Measurements from ENCODE around the gene TMEM185B.
"Not testable (repeated sequence)": the region's sequence is repeated elsewhere in the genome, so short reads cannot be mapped to it uniquely, and the experiment has no call there.

The TMEM185B gene

GRCh38 chr2:120199817-120200459 lies 23.3 kb downstream of the TMEM185B start:
- not testable (repeated sequence) for H3K4me3 ChIP-seq (ENCODE audit: low read depth in 1 of 2, low read length in 2 of 2); H3K36me3 ChIP-seq (ENCODE audit: control insufficient read depth in 1 of 2, insufficient read depth in 2 of 2, low read length in 2 of 2); H3K27ac ChIP-seq (ENCODE audit: low read length); H3K4me1 ChIP-seq (ENCODE audit: control insufficient read depth in 1 of 2, insufficient read depth in 2 of 2, low read length in 2 of 2); H3K27me3 ChIP-seq (ENCODE audit: low read depth, low read length)
- H3K9me3 ChIP-seq (ENCODE audit: control insufficient read depth in 1 of 2, low read length in 2 of 2) = peaks cover 0 to 14% of the 10 kb centered on the region in 2 donors

GRCh38 chr2:120195553-120195952 lies 27.6 kb downstream of the TMEM185B start:
- peaks cover 0 to 21% of the 10 kb centered on the region in 2 donors for H3K9me3 ChIP-seq (ENCODE audit: control insufficient read depth in 1 of 2, low read length in 2 of 2)
- no peaks in the 10 kb centered on the region for H3K27me3 ChIP-seq (ENCODE audit: low read depth, low read length)
- no peaks in the 10 kb centered on the region for H3K36me3 ChIP-seq (ENCODE audit: control insufficient read depth in 1 of 2, insufficient read depth in 2 of 2, low read length in 2 of 2)
- no peaks in the 10 kb centered on the region for H3K4me1 ChIP-seq (ENCODE audit: control insufficient read depth in 1 of 2, insufficient read depth in 2 of 2, low read length in 2 of 2)
- no peak overlapping the region for H3K27ac ChIP-seq (ENCODE audit: low read length)
- H3K4me3 ChIP-seq (ENCODE audit: low read depth in 1 of 2, low read length in 2 of 2) = no peak overlapping the region

GRCh38 chr2:120192280-120192679 lies 30.9 kb downstream of the TMEM185B start:
- no peak overlapping the region for H3K27ac ChIP-seq (ENCODE audit: low read length)
- H3K9me3 ChIP-seq (ENCODE audit: control insufficient read depth in 1 of 2, low read length in 2 of 2) = peaks cover 0 to 10% of the 10 kb centered on the region in 2 donors
- no peak overlapping the region for H3K4me3 ChIP-seq (ENCODE audit: low read depth in 1 of 2, low read length in 2 of 2)
- H3K27me3 ChIP-seq (ENCODE audit: low read depth, low read length) = no peaks in the 10 kb centered on the region
- H3K4me1 ChIP-seq (ENCODE audit: control insufficient read depth in 1 of 2, insufficient read depth in 2 of 2, low read length in 2 of 2) = no peaks in the 10 kb centered on the region
- H3K36me3 ChIP-seq (ENCODE audit: control insufficient read depth in 1 of 2, insufficient read depth in 2 of 2, low read length in 2 of 2) = no peaks in the 10 kb centered on the region

- Histone ChIP-seq H3K27ac (ENCODE audit: low read length) (no peak overlapping the region), H3K4me3 (ENCODE audit: low read depth in 1 of 2, low read length in 2 of 2) (no peak overlapping the region), H3K4me1 (ENCODE audit: control insufficient read depth in 1 of 2, insufficient read depth in 2 of 2, low read length in 2 of 2) (no peaks in the 10 kb centered on the region), H3K36me3 (ENCODE audit: control insufficient read depth in 1 of 2, insufficient read depth in 2 of 2, low read length in 2 of 2) (no peaks in the 10 kb centered on the region), H3K27me3 (ENCODE audit: low read depth, low read length) (no peaks in the 10 kb centered on the region), H3K9me3 (ENCODE audit: control insufficient read depth in 1 of 2, low read length in 2 of 2) (peaks cover 0 to 6% of the 10 kb centered on the region in 2 donors)
Observed at GRCh38 chr2:120189189-120189588, 34.0 kb downstream of the TMEM185B start.

GRCh38 chr2:120182019-120182560 lies 41.1 kb downstream of the TMEM185B start:
- H3K36me3 ChIP-seq (ENCODE audit: control insufficient read depth in 1 of 2, insufficient read depth in 2 of 2, low read length in 2 of 2) = peaks cover 0 to 4% of the 10 kb centered on the region in 2 donors
- no peaks in the 10 kb centered on the region for H3K4me1 ChIP-seq (ENCODE audit: control insufficient read depth in 1 of 2, insufficient read depth in 2 of 2, low read length in 2 of 2)
- no peak overlapping the region for H3K4me3 ChIP-seq (ENCODE audit: low read depth in 1 of 2, low read length in 2 of 2)
- H3K9me3 ChIP-seq (ENCODE audit: control insufficient read depth in 1 of 2, low read length in 2 of 2) = no peaks in the 10 kb centered on the region
- no peak overlapping the region for H3K27ac ChIP-seq (ENCODE audit: low read length)
- no peaks in the 10 kb centered on the region for H3K27me3 ChIP-seq (ENCODE audit: low read depth, low read length)

DNA sequence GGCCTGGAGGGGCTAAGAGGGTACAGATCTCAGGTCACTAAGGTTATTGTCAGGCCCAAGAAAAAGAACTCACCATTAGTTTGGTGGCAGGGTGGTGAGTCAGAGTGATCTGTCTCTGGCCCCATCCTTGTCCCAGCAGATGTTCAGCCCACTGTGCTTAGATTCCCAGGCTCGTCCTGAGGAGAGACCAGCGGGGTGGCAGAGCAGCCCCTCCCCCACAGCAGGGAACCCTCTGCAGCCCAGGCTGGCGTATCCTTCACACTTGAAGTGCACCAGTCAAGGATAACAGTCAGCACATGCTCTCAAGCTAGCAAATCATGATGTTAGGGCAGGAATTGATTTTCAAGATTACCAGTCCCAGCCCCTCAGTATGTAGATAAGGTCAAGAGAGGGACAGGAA lies 43.1 kb downstream of the TMEM185B start:
- no peaks in the 10 kb centered on the region for H3K27me3 ChIP-seq (ENCODE audit: low read depth, low read length)
- no peaks in the 10 kb centered on the region for H3K9me3 ChIP-seq (ENCODE audit: control insufficient read depth in 1 of 2, low read length in 2 of 2)
- H3K27ac ChIP-seq (ENCODE audit: low read length) = no peak overlapping the region
- peaks cover 3 to 4% of the 10 kb centered on the region in 2 donors for H3K36me3 ChIP-seq (ENCODE audit: control insufficient read depth in 1 of 2, insufficient read depth in 2 of 2, low read length in 2 of 2)
- no peak overlapping the region for H3K4me3 ChIP-seq (ENCODE audit: low read depth in 1 of 2, low read length in 2 of 2)
- H3K4me1 ChIP-seq (ENCODE audit: control insufficient read depth in 1 of 2, insufficient read depth in 2 of 2, low read length in 2 of 2) = no peaks in the 10 kb centered on the region

- Histone ChIP-seq H3K9me3 (ENCODE audit: control insufficient read depth in 1 of 2, low read length in 2 of 2) (no peaks in the 10 kb centered on the region), H3K27ac (ENCODE audit: low read length) (no peak overlapping the region), H3K4me3 (ENCODE audit: low read depth in 1 of 2, low read length in 2 of 2) (no peak overlapping the region), H3K4me1 (ENCODE audit: control insufficient read depth in 1 of 2, insufficient read depth in 2 of 2, low read length in 2 of 2) (peaks cover 0 to 4% of the 10 kb centered on the region in 2 donors), H3K27me3 (ENCODE audit: low read depth, low read length) (no peaks in the 10 kb centered on the region), H3K36me3 (ENCODE audit: control insufficient read depth in 1 of 2, insufficient read depth in 2 of 2, low read length in 2 of 2) (peaks cover 3 to 4% of the 10 kb centered on the region in 2 donors)
Observed at GRCh38 chr2:120179396-120179795, 43.8 kb downstream of the TMEM185B start.

DNA sequence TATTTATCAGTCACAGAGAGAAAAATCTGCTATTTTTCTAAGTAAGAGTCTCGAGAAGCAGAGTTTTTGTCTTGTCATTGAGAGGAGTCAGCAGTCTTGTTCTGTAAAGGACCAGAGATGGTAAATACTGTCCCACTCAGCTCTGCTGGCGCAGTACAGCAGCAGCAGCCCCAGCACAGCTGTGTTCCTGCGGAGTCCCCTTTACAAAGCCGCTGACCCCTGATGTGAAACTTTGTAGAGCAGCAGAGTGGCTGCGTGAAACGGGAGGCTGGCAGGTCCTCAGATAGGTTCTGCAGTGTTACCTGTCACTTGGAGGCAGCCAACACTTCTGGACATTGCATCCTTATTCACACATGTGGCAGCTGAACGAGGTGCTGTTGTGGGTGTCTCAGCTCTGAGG lies 45.2 kb downstream of the TMEM185B start:
- Histone ChIP-seq H3K4me1 (ENCODE audit: control insufficient read depth in 1 of 2, insufficient read depth in 2 of 2, low read length in 2 of 2) (peaks cover 0 to 5% of the 10 kb centered on the region in 2 donors), H3K36me3 (ENCODE audit: control insufficient read depth in 1 of 2, insufficient read depth in 2 of 2, low read length in 2 of 2) (peaks cover 3 to 4% of the 10 kb centered on the region in 2 donors), H3K27ac (ENCODE audit: low read length) (no peak overlapping the region), H3K27me3 (ENCODE audit: low read depth, low read length) (no peaks in the 10 kb centered on the region), H3K4me3 (ENCODE audit: low read depth in 1 of 2, low read length in 2 of 2) (no peak overlapping the region), H3K9me3 (ENCODE audit: control insufficient read depth in 1 of 2, low read length in 2 of 2) (no peaks in the 10 kb centered on the region)

GRCh38 chr2:120177001-120177621 lies 46.1 kb downstream of the TMEM185B start:
- Histone ChIP-seq H3K4me3 (ENCODE audit: low read depth in 1 of 2, low read length in 2 of 2) (peak overlapping the region; percentile 17 to 22), H3K4me1 (ENCODE audit: control insufficient read depth in 1 of 2, insufficient read depth in 2 of 2, low read length in 2 of 2) (peaks cover 0 to 5% of the 10 kb centered on the region in 2 donors), H3K27me3 (ENCODE audit: low read depth, low read length) (no peaks in the 10 kb centered on the region), H3K27ac (ENCODE audit: low read length) (peak overlapping the region; percentile 65), H3K36me3 (ENCODE audit: control insufficient read depth in 1 of 2, insufficient read depth in 2 of 2, low read length in 2 of 2) (peaks cover 3 to 4% of the 10 kb centered on the region in 2 donors), H3K9me3 (ENCODE audit: control insufficient read depth in 1 of 2, low read length in 2 of 2) (no peaks in the 10 kb centered on the region)

GRCh38 chr2:120176526-120176925 lies 46.7 kb downstream of the TMEM185B start:
- H3K9me3 ChIP-seq (ENCODE audit: control insufficient read depth in 1 of 2, low read length in 2 of 2) = no peaks in the 10 kb centered on the region
- H3K4me3 ChIP-seq (ENCODE audit: low read depth in 1 of 2, low read length in 2 of 2) = no peak overlapping the region

GRCh38 chr2:120174963-120175581 lies 48.1 kb downstream of the TMEM185B start:
- Histone ChIP-seq H3K27me3 (ENCODE audit: low read depth, low read length) (no peaks in the 10 kb centered on the region), H3K9me3 (ENCODE audit: control insufficient read depth in 1 of 2, low read length in 2 of 2) (no peaks in the 10 kb centered on the region), H3K4me1 (ENCODE audit: control insufficient read depth in 1 of 2, insufficient read depth in 2 of 2, low read length in 2 of 2) (peaks cover 0 to 5% of the 10 kb centered on the region in 2 donors), H3K36me3 (ENCODE audit: control insufficient read depth in 1 of 2, insufficient read depth in 2 of 2, low read length in 2 of 2) (peaks cover 3 to 4% of the 10 kb centered on the region in 2 donors), H3K4me3 (ENCODE audit: low read depth in 1 of 2, low read length in 2 of 2) (peak overlapping the region in 1 of 2 donors; percentile 12), H3K27ac (ENCODE audit: low read length) (peak overlapping the region; percentile 25)

More at GRCh38 chr2:120176526-120176925, 46.7 kb downstream of the TMEM185B start:
- H3K27ac ChIP-seq (ENCODE audit: low read length) = peak overlapping the region; percentile 65
- H3K36me3 ChIP-seq (ENCODE audit: control insufficient read depth in 1 of 2, insufficient read depth in 2 of 2, low read length in 2 of 2) = peaks cover 3 to 4% of the 10 kb centered on the region in 2 donors
- peaks cover 0 to 5% of the 10 kb centered on the region in 2 donors for H3K4me1 ChIP-seq (ENCODE audit: control insufficient read depth in 1 of 2, insufficient read depth in 2 of 2, low read length in 2 of 2)
- H3K27me3 ChIP-seq (ENCODE audit: low read depth, low read length) = no peaks in the 10 kb centered on the region
